Left hindlimb (tissue), 1 donor: Measurements from ENCODE around the gene PDGFRB.
A peak's percentile ranks its signal among the peaks of the same experiment; 100 is the strongest.

Experiments
- DNase-seq: peaks from one replicate; pipeline ENCODE4 v3.0.0-alpha.2; 2018

Gene PDGFRB

GRCh38 chr5:150155258-150156026 lies at the start of gene PDGFRB:
PDGFRB (minus strand) TSS chr5:150155845; CDS start chr5:150137047, 18,798 bp downstream.
- DNase-seq: peak; percentile 96

- no peak for DNase-seq
These were observed 48.9 kb upstream of the PDGFRB start for GRCh38 chr5:150204590-150204960.

GRCh38 chr5:150203832-150204589 lies 48.4 kb upstream of the PDGFRB start:
- no peak for DNase-seq

- no peak for DNase-seq
These were observed 46.9 kb upstream of the PDGFRB start for GRCh38 chr5:150202501-150202900.

- no peak for DNase-seq
These were observed 41.8 kb upstream of the PDGFRB start for GRCh38 chr5:150197476-150197875.

- DNase-seq: no peak
These were observed 41.3 kb upstream of the PDGFRB start for GRCh38 chr5:150196986-150197385.

- no peak for DNase-seq
These were observed 40.9 kb upstream of the PDGFRB start for GRCh38 chr5:150196514-150196913.

- no peak for DNase-seq
These were observed 40.3 kb upstream of the PDGFRB start for GRCh38 chr5:150195736-150196485.

GRCh38 chr5:150192462-150192861 lies 36.8 kb upstream of the PDGFRB start:
- DNase-seq: no peak

- DNase-seq: no peak
These were observed 35.3 kb upstream of the PDGFRB start for GRCh38 chr5:150190987-150191386.

GRCh38 chr5:150190503-150190979 lies 34.9 kb upstream of the PDGFRB start:
- DNase-seq: no peak

- no peak for DNase-seq
These were observed 34.3 kb upstream of the PDGFRB start, which contains the start of gene SLC6A7 for GRCh38 chr5:150189728-150190502. SLC6A7 (plus strand) TSS chr5:150190062; CDS start chr5:150190328, 266 bp downstream.

- no peak for DNase-seq
These were observed 33.7 kb upstream of the PDGFRB start for GRCh38 chr5:150189326-150189725.

GRCh38 chr5:150188146-150188842 lies 32.6 kb upstream of the PDGFRB start:
- DNase-seq: no peak

GRCh38 chr5:150186897-150187296 lies 31.3 kb upstream of the PDGFRB start:
- no peak for DNase-seq

- DNase-seq: no peak
These were observed 30.5 kb upstream of the PDGFRB start for GRCh38 chr5:150186137-150186536.

GRCh38 chr5:150184990-150185912 lies 29.6 kb upstream of the PDGFRB start:
- DNase-seq: no peak

- DNase-seq: no peak
These were observed 28.4 kb upstream of the PDGFRB start for GRCh38 chr5:150184006-150184405.

- no peak for DNase-seq
These were observed 27.8 kb upstream of the PDGFRB start for GRCh38 chr5:150183436-150183835.

GRCh38 chr5:150182774-150183173 lies 27.1 kb upstream of the PDGFRB start:
- DNase-seq: no peak
